LNCaP clone FGC (cell line): ENCODE results near the gene USP43.

ENCODE experiments used
- DNase-seq: peaks from one replicate; pipeline ENCODE4 v3.0.0-alpha.2; 2011; ENCODE audit warnings: low read depth
- H3K4me3 ChIP-seq: 2 replicates; pipeline ENCODE4 v1.5.1; 2011; ENCODE audit warnings: mild to moderate bottlenecking, low read depth, low read length, control low read depth
- CTCF ChIP-seq: IDR thresholded peaks from 2 replicates; pipeline ENCODE4 v1.5.1; 2012; ENCODE audit warnings: mild to moderate bottlenecking; ENCODE audit not compliant: control insufficient read depth, insufficient read depth; ENCODE audit errors: extremely low read depth

USP43 gene

GRCh38 chr17:9772658-9773057 is 127.3 kb downstream of the USP43 start:
- no peak for DNase-seq
- TF ChIP-seq CTCF: no peak

GRCh38 chr17:9776911-9777310 is 131.6 kb downstream of the USP43 start:
- DNase-seq: no peak
- TF ChIP-seq CTCF: no peak
- H3K4me3 ChIP-seq: no peak overlapping the region

More at GRCh38 chr17:9772658-9773057, 127.3 kb downstream of the USP43 start:
- no peak overlapping the region for H3K4me3 ChIP-seq
